Naive thymus-derived CD8-positive, alpha-beta T cell (primary cell): Measurements from ENCODE around the gene POLR1G. TPM values are rescaled to one million over a fixed set of nuclear protein-coding genes. Genes with fewer than 3 reads are reported as not detected.

Experiments
- ATAC-seq, 2 donors: fragments of 150-1000 bp; cut with Tn5 transposase in 1 of 2; sonication (Bioruptor Pico), chemical (Tn5 transposase) in 1 of 2; 1 replicate in 1 of 2; 2 replicates in 1 of 2; pipeline ENCODE4 v1.10.0; 2021; ENCODE audit warnings: mild to moderate bottlenecking in 2 of 2, moderate library complexity in 2 of 2
- POLR2A ChIA-PET: fragments of 350-600 bp; sonication (Branson Sonifier 250); formaldehyde crosslinking; loops from one replicate; lab custom pipeline; 2021; ENCODE audit warnings: antibody characterized with exemption; lab: Charles Lee
- DNase-seq, 10 donors: peaks; one replicate each; pipeline versions ENCODE4 v3.0.0 to v3.0.0-alpha.2; 2020 to 2022
- H3K27ac Mint-ChIP-seq, 10 donors: one replicate each; pipeline ENCODE4 v1.8.0; 2020 to 2022; ENCODE audit warnings: mild to moderate bottlenecking in 10 of 10, mixed read lengths in 10 of 10, moderate library complexity in 4 of 10, inconsistent platforms in 1 of 10
- H3K27me3 Mint-ChIP-seq, 5 donors: one replicate each; pipeline ENCODE4 v1.8.0; 2021 to 2022; ENCODE audit warnings: mixed read lengths in 5 of 5
- H3K36me3 Mint-ChIP-seq, 3 donors: one replicate each; pipeline ENCODE4 v1.8.0; 2020 to 2022; ENCODE audit warnings: mixed read lengths in 3 of 3, mild to moderate bottlenecking in 2 of 3, inconsistent platforms in 1 of 3
- H3K4me1 Mint-ChIP-seq, 4 donors: one replicate each; pipeline ENCODE4 v1.8.0; 2021 to 2022; ENCODE audit warnings: mixed read lengths in 4 of 4
- H3K4me3 Mint-ChIP-seq, 10 donors: one replicate each; pipeline ENCODE4 v1.8.0; 2020 to 2022; ENCODE audit warnings: mild to moderate bottlenecking in 10 of 10, mixed read lengths in 10 of 10, moderate library complexity in 6 of 10, inconsistent platforms in 1 of 10
- H3K9me3 Mint-ChIP-seq, 9 donors: one replicate each; pipeline ENCODE4 v1.8.0; 2020 to 2022; ENCODE audit warnings: mixed read lengths in 9 of 9, mild to moderate bottlenecking in 3 of 9, inconsistent platforms in 1 of 9, moderate library complexity in 1 of 9
- polyA plus RNA-seq, 3 donors: library from polyadenylated mRNA; unstranded; fragments of 300-500 nt; fragmentation: Illumina TruSeq; gene quantifications; one replicate each; pipeline ENCODE4 v1.2.3, GENCODE V29; 2021
- total RNA-seq, 8 experiments: library from RNA in 2 of 8; stranded (reverse) in 2 of 8; gene quantifications; one replicate each; pipeline ENCODE4 v1.2.3 and lab custom pipeline; 2021 to 2026

POLR1G gene
- total and polyA plus RNA-seq, 5 experiments from 2014 or later = 2.4 to 7.4 (median 3.4) TPM

GRCh38 chr19:45413497-45413896 is 7.1 kb downstream of the POLR1G start:
- H3K9me3 Mint-ChIP-seq = no peaks in the 10 kb centered on the region
- H3K27ac Mint-ChIP-seq = peak overlapping the region in 2 of 10 donors; percentile 29 to 79
- H3K27me3 Mint-ChIP-seq = no peaks in the 10 kb centered on the region
- no peak overlapping the region for H3K4me3 Mint-ChIP-seq
- H3K36me3 Mint-ChIP-seq = peaks cover 0 to 54% (median 10%) of the 10 kb centered on the region in 3 donors
- ATAC-seq = no peak
- POLR2A ChIA-PET = no interaction called here
- no peak for DNase-seq
- H3K4me1 Mint-ChIP-seq = peaks cover 8 to 11% (median 9%) of the 10 kb centered on the region in 4 donors

GRCh38 chr19:45414468-45414867 is 8.0 kb downstream of the POLR1G start:
- POLR2A ChIA-PET = interaction anchor here (0.7 to 0.9 kb wide), 3 partner anchors 9 to 101 kb away, joined by 4 to 7 read pairs (median 5); no protein-coding TSS in a partner anchor
- Mint-ChIP-seq H3K27me3 (no peaks in the 10 kb centered on the region), H3K4me3 (no peak overlapping the region), H3K36me3 (peaks cover 0 to 50% (median 10%) of the 10 kb centered on the region in 3 donors), H3K4me1 (peaks cover 2 to 13% (median 12%) of the 10 kb centered on the region in 4 donors), H3K9me3 (no peaks in the 10 kb centered on the region), H3K27ac (peak overlapping the region in 1 of 10 donors; percentile 29)
- no peak for ATAC-seq
- DNase-seq = no peak

- no peaks in the 10 kb centered on the region for H3K27me3 Mint-ChIP-seq
- peaks cover 0 to 64% (median 15%) of the 10 kb centered on the region in 3 donors for H3K36me3 Mint-ChIP-seq
- DNase-seq (peak in 1 of 10 donors; percentile 45), ATAC-seq (no peak)
- POLR2A ChIA-PET = interaction anchor here (0.7 kb wide), 1 partner anchor 216 kb away, joined by 4 read pairs; no protein-coding TSS in a partner anchor
- H3K4me3 Mint-ChIP-seq = no peak overlapping the region
- no peaks in the 10 kb centered on the region for H3K9me3 Mint-ChIP-seq
- peaks cover 10 to 30% (median 26%) of the 10 kb centered on the region in 4 donors for H3K4me1 Mint-ChIP-seq
- H3K27ac Mint-ChIP-seq = no peak overlapping the region
These were observed 10.7 kb downstream of the POLR1G start for GRCh38 chr19:45417151-45417550.

- peaks cover 21 to 45% (median 41%) of the 10 kb centered on the region in 4 donors for H3K4me1 Mint-ChIP-seq
- no peak for ATAC-seq
- DNase-seq = no peak
- peak overlapping the region in 7 of 10 donors; percentile 59 to 93 (median 81) for H3K27ac Mint-ChIP-seq
- H3K9me3 Mint-ChIP-seq = no peaks in the 10 kb centered on the region
- peak overlapping the region in 4 of 10 donors; percentile 11 to 63 (median 36) for H3K4me3 Mint-ChIP-seq
- POLR2A ChIA-PET = no interaction called here
- H3K36me3 Mint-ChIP-seq = peaks cover 0 to 53% (median 10%) of the 10 kb centered on the region in 3 donors
- H3K27me3 Mint-ChIP-seq = no peaks in the 10 kb centered on the region
These were observed 12.4 kb downstream of the POLR1G start for GRCh38 chr19:45418802-45419201.

- Mint-ChIP-seq H3K36me3 (peaks cover 0 to 47% (median 7%) of the 10 kb centered on the region in 3 donors), H3K9me3 (no peaks in the 10 kb centered on the region), H3K27ac (peak overlapping the region in 8 of 10 donors; percentile 62 to 93 (median 82)), H3K27me3 (no peaks in the 10 kb centered on the region), H3K4me1 (peaks cover 24 to 51% (median 47%) of the 10 kb centered on the region in 4 donors), H3K4me3 (peak overlapping the region; percentile 11 to 56 (median 30))
- no peak for DNase-seq
- ATAC-seq = peak in 1 of 2 donors; percentile 24
- POLR2A ChIA-PET = no interaction called here
These were observed 13.0 kb downstream of the POLR1G start for GRCh38 chr19:45419396-45419795.

- peaks cover 0 to 42% (median 5%) of the 10 kb centered on the region in 3 donors for H3K36me3 Mint-ChIP-seq
- H3K27me3 Mint-ChIP-seq = no peaks in the 10 kb centered on the region
- DNase-seq = no peak
- H3K9me3 Mint-ChIP-seq = no peaks in the 10 kb centered on the region
- H3K4me1 Mint-ChIP-seq = peaks cover 24 to 53% (median 51%) of the 10 kb centered on the region in 4 donors
- ATAC-seq = no peak
- POLR2A ChIA-PET = interaction anchor here (0.8 kb wide), 1 partner anchor 13 kb away, joined by 3 read pairs; no protein-coding TSS in a partner anchor
- H3K4me3 Mint-ChIP-seq = peak overlapping the region in 1 of 10 donors; percentile 48
- peak overlapping the region in 1 of 10 donors; percentile 69 for H3K27ac Mint-ChIP-seq
These were observed 13.5 kb downstream of the POLR1G start for GRCh38 chr19:45419895-45420294.

GRCh38 chr19:45420356-45420755 is 13.9 kb downstream of the POLR1G start:
- Mint-ChIP-seq H3K9me3 (no peaks in the 10 kb centered on the region), H3K27ac (peak overlapping the region in 6 of 10 donors; percentile 47 to 87 (median 74)), H3K4me3 (peak overlapping the region in 3 of 10 donors; percentile 48 to 74 (median 60)), H3K36me3 (peaks cover 0 to 40% (median 5%) of the 10 kb centered on the region in 3 donors), H3K4me1 (peaks cover 24 to 53% (median 51%) of the 10 kb centered on the region in 4 donors), H3K27me3 (no peaks in the 10 kb centered on the region)
- no peak for ATAC-seq
- POLR2A ChIA-PET = interaction anchor here (0.8 kb wide), 1 partner anchor 13 kb away, joined by 3 read pairs; no protein-coding TSS in a partner anchor
- DNase-seq = no peak

GRCh38 chr19:45420871-45421270 is 14.4 kb downstream of the POLR1G start:
- Mint-ChIP-seq H3K27ac (peak overlapping the region in 6 of 10 donors; percentile 31 to 83 (median 64)), H3K9me3 (no peaks in the 10 kb centered on the region), H3K27me3 (no peaks in the 10 kb centered on the region), H3K36me3 (peaks cover 0 to 36% (median 5%) of the 10 kb centered on the region in 3 donors), H3K4me1 (peaks cover 24 to 53% (median 51%) of the 10 kb centered on the region in 4 donors), H3K4me3 (peak overlapping the region in 5 of 10 donors; percentile 8 to 74 (median 48))
- DNase-seq (no peak), ATAC-seq (no peak)
- POLR2A ChIA-PET = interaction anchor here (0.8 kb wide), 1 partner anchor 14 kb away, joined by 3 read pairs; no protein-coding TSS in a partner anchor

- peak overlapping the region in 7 of 10 donors; percentile 1 to 93 (median 66) for H3K27ac Mint-ChIP-seq
- H3K36me3 Mint-ChIP-seq = peaks cover 0 to 29% (median 5%) of the 10 kb centered on the region in 3 donors
- H3K9me3 Mint-ChIP-seq = no peaks in the 10 kb centered on the region
- ATAC-seq (no peak), DNase-seq (no peak)
- peak overlapping the region in 9 of 10 donors; percentile 13 to 96 (median 42) for H3K4me3 Mint-ChIP-seq
- H3K27me3 Mint-ChIP-seq = no peaks in the 10 kb centered on the region
- POLR2A ChIA-PET = interaction anchor here (1.1 kb wide), 1 partner anchor 13 kb away, joined by 3 read pairs; no protein-coding TSS in a partner anchor
- peaks cover 24 to 53% (median 51%) of the 10 kb centered on the region in 4 donors for H3K4me1 Mint-ChIP-seq
These were observed 15.6 kb downstream of the POLR1G start for GRCh38 chr19:45421947-45422498.

GRCh38 chr19:45423033-45423588 is 16.7 kb downstream of the POLR1G start:
- POLR2A ChIA-PET = no interaction called here
- H3K36me3 Mint-ChIP-seq = peaks cover 0 to 18% (median 5%) of the 10 kb centered on the region in 3 donors
- H3K4me1 Mint-ChIP-seq = peaks cover 22 to 57% (median 55%) of the 10 kb centered on the region in 4 donors
- peak; percentile 75 to 78 for ATAC-seq
- H3K4me3 Mint-ChIP-seq = peak overlapping the region; percentile 89 to 99 (median 95)
- H3K27ac Mint-ChIP-seq = peak overlapping the region; percentile 86 to 96 (median 94)
- DNase-seq = peak in 8 of 10 donors; percentile 62 to 90 (median 70)
- H3K9me3 Mint-ChIP-seq = no peaks in the 10 kb centered on the region
- H3K27me3 Mint-ChIP-seq = no peaks in the 10 kb centered on the region

GRCh38 chr19:45423589-45424190 is 17.2 kb downstream of the POLR1G start, which contains the start of gene ERCC1:
Gene ERCC1, minus strand, starts transcription at chr19:45423917. Its CDS starts 543 bp downstream, at chr19:45423374.
- POLR2A ChIA-PET = interaction anchor here (0.6 to 1.3 kb wide), 2 partner anchors 45 to 243 kb away, joined by 4 to 9 read pairs; no protein-coding TSS in a partner anchor
- peaks cover 25 to 57% (median 56%) of the 10 kb centered on the region in 4 donors for H3K4me1 Mint-ChIP-seq
- H3K27ac Mint-ChIP-seq = peak within 1 kb of the TSS; percentile 86 to 96 (median 94)
- peak within 1 kb of the TSS; percentile 89 to 99 (median 95) for H3K4me3 Mint-ChIP-seq
- peak in 4 of 10 donors; percentile 41 to 84 (median 58) for DNase-seq
- H3K36me3 Mint-ChIP-seq = peaks cover 0 to 18% (median 5%) of the 10 kb centered on the region in 3 donors
- H3K27me3 Mint-ChIP-seq = peaks cover 0 to 2% (median 0%) of the 10 kb centered on the region in 5 donors
- peak; percentile 68 to 72 for ATAC-seq
- H3K9me3 Mint-ChIP-seq = no peaks in the 10 kb centered on the region
